Natural killer cell (primary cell): ENCODE measurements around the gene MAEA. TPM values are rescaled to one million over a fixed set of nuclear protein-coding genes. Genes with fewer than 3 reads are reported as not detected.
A peak's percentile ranks its signal among the peaks of the same experiment; 100 is the strongest.

Experiments used
- ATAC-seq, 3 donors: fragments of 150-1000 bp in 2 of 3; fragments of 200-7000 bp in 1 of 3; cut with Tn5 transposase; 1 replicate in 1 of 3; 2 replicates in 2 of 3; pipeline ENCODE4 v1.10.0; 2021; ENCODE audit warnings: mild to moderate bottlenecking in 2 of 3, moderate library complexity in 2 of 3
- DNase-seq, 2 donors: peaks; one replicate each; pipeline versions ENCODE4 v3.0.0 to v3.0.0-alpha.2; 2013 to 2021; ENCODE audit warnings: mixed read lengths in 1 of 2
- H3K27ac ChIP-seq: one replicate; pipeline ENCODE4 v1.5.1; 2013; ENCODE audit warnings: mild to moderate bottlenecking, low read length
- H3K27me3 ChIP-seq: one replicate; pipeline ENCODE4 v1.6.1; 2013; ENCODE audit warnings: low read length; ENCODE audit not compliant: control insufficient read depth, insufficient read depth
- H3K36me3 ChIP-seq: one replicate; pipeline ENCODE4 v1.6.1; 2013; ENCODE audit warnings: low read length; ENCODE audit not compliant: control insufficient read depth, insufficient read depth
- H3K4me1 ChIP-seq: one replicate; pipeline ENCODE4 v1.6.1; 2013; ENCODE audit warnings: low read length; ENCODE audit not compliant: control insufficient read depth, insufficient read depth
- H3K4me3 ChIP-seq: one replicate; pipeline ENCODE4 v1.5.1; 2013; ENCODE audit warnings: low read length
- H3K9me3 ChIP-seq: one replicate; pipeline ENCODE4 v1.6.1; 2013; ENCODE audit warnings: low read length; ENCODE audit not compliant: control insufficient read depth, insufficient read depth
- H3K27ac Mint-ChIP-seq, 2 donors: one replicate each; pipeline ENCODE4 v1.8.0; 2022; ENCODE audit warnings: mild to moderate bottlenecking in 2 of 2, mixed read lengths in 2 of 2, moderate library complexity in 1 of 2
- H3K27me3 Mint-ChIP-seq, 2 donors: one replicate each; pipeline ENCODE4 v1.8.0; 2022; ENCODE audit warnings: low read depth in 2 of 2, mixed read lengths in 2 of 2
- H3K36me3 Mint-ChIP-seq: one replicate; pipeline ENCODE4 v1.8.0; 2022; ENCODE audit warnings: mixed read lengths
- H3K4me1 Mint-ChIP-seq, 2 donors: one replicate each; pipeline ENCODE4 v1.8.0; 2022; ENCODE audit warnings: mixed read lengths in 2 of 2
- H3K4me3 Mint-ChIP-seq: one replicate; pipeline ENCODE4 v1.8.0; 2022; ENCODE audit warnings: mild to moderate bottlenecking, moderate library complexity, mixed read lengths
- H3K9me3 Mint-ChIP-seq, 2 donors: one replicate each; pipeline ENCODE4 v1.8.0; 2022; ENCODE audit warnings: mixed read lengths in 2 of 2
- CTCF ChIP-seq: fragments of 200-600 bp; IDR thresholded peaks from one replicate; pipeline ENCODE4 v1.8.0; 2022; ENCODE audit warnings: antibody characterized with exemption
- WGBS: methylation state at CpG from one replicate; pipeline ENCODE4 v1.1.7; 2013; ENCODE audit warnings: missing lambda C conversion rate; ENCODE audit not compliant: insufficient coverage; 5-methylcytosine and 5-hydroxymethylcytosine counted together
- intact Hi-C: fragments of 100-400 bp; cut with micrococcal nuclease; formaldehyde crosslinking; loops from one replicate; pipeline ENCODE4 v1.14.2; 2022
- total RNA-seq, 4 donors: library from RNA; stranded (reverse); fragments of 120-200 nt in 1 of 4; gene quantifications; one replicate each; pipeline versions ENCODE4 v1.2.3 to v1.2.4, GENCODE V29; 2013 to 2022

MAEA gene
- total RNA-seq, 3 donors from 2014 or later (not counting 1 experiment from before 2014, with no cell fraction given) = 63.5 to 89.2 (median 64.0) TPM

GRCh38 chr4:1367936-1368289, 78.2 kb downstream of the MAEA start:
- WGBS = 96% methylated on average over 10 of the region's 10 CpGs
- intact Hi-C loops = no loop called here
- no peaks in the 10 kb centered on the region for H3K4me1 ChIP-seq
- no peak for ATAC-seq
- Mint-ChIP-seq H3K9me3 (no peaks in the 10 kb centered on the region), H3K4me3 (no peak overlapping the region), H3K27ac (no peak overlapping the region), H3K27me3 (no peaks in the 10 kb centered on the region), H3K4me1 (peaks cover 2 to 3% of the 10 kb centered on the region in 2 donors), H3K36me3 (no peaks in the 10 kb centered on the region)
- no peak overlapping the region for H3K4me3 ChIP-seq
- H3K27me3 ChIP-seq = no peaks in the 10 kb centered on the region
- H3K27ac ChIP-seq = no peak overlapping the region
- peaks cover 9% of the 10 kb centered on the region for H3K36me3 ChIP-seq
- H3K9me3 ChIP-seq = no peaks in the 10 kb centered on the region
- no peak for DNase-seq
- TF ChIP-seq CTCF = no peak

GRCh38 chr4:1368421-1369090, 78.9 kb downstream of the MAEA start:
- no peaks in the 10 kb centered on the region for H3K36me3 Mint-ChIP-seq
- H3K4me1 Mint-ChIP-seq = peaks cover 4% of the 10 kb centered on the region in 2 donors
- intact Hi-C loops = no loop called here
- H3K27me3 ChIP-seq = no peaks in the 10 kb centered on the region
- H3K27ac Mint-ChIP-seq = no peak overlapping the region
- H3K36me3 ChIP-seq = peaks cover 9% of the 10 kb centered on the region
- TF ChIP-seq CTCF = no peak
- no peaks in the 10 kb centered on the region for H3K4me1 ChIP-seq
- WGBS = 96% methylated on average over 24 of the region's 24 CpGs
- DNase-seq (no peak), ATAC-seq (peak in 1 of 3 donors; percentile 18)
- H3K4me3 ChIP-seq = no peak overlapping the region
- no peaks in the 10 kb centered on the region for H3K9me3 ChIP-seq
- no peak overlapping the region for H3K4me3 Mint-ChIP-seq
- H3K9me3 Mint-ChIP-seq = no peaks in the 10 kb centered on the region
- no peak overlapping the region for H3K27ac ChIP-seq
- no peaks in the 10 kb centered on the region for H3K27me3 Mint-ChIP-seq

GRCh38 chr4:1369091-1369450, 79.4 kb downstream of the MAEA start:
- Mint-ChIP-seq H3K4me1 (peaks cover 4% of the 10 kb centered on the region in 2 donors), H3K27me3 (no peaks in the 10 kb centered on the region), H3K9me3 (no peaks in the 10 kb centered on the region), H3K4me3 (no peak overlapping the region), H3K27ac (no peak overlapping the region), H3K36me3 (no peaks in the 10 kb centered on the region)
- H3K4me1 ChIP-seq = no peaks in the 10 kb centered on the region
- ATAC-seq (no peak), DNase-seq (no peak)
- H3K9me3 ChIP-seq = no peaks in the 10 kb centered on the region
- no peak for TF ChIP-seq CTCF
- intact Hi-C loops = no loop called here
- WGBS = 86% methylated on average over 18 of the region's 18 CpGs
- peaks cover 9% of the 10 kb centered on the region for H3K36me3 ChIP-seq
- H3K27me3 ChIP-seq = no peaks in the 10 kb centered on the region
- H3K27ac ChIP-seq = no peak overlapping the region
- H3K4me3 ChIP-seq = no peak overlapping the region

- no peak for ATAC-seq
Observed at GRCh38 chr4:1369479-1370079, 79.9 kb downstream of the MAEA start.

More at GRCh38 chr4:1369479-1370079, 79.9 kb downstream of the MAEA start:
- Histone ChIP-seq H3K27me3 (no peaks in the 10 kb centered on the region), H3K4me3 (no peak overlapping the region), H3K9me3 (no peaks in the 10 kb centered on the region), H3K36me3 (peaks cover 9% of the 10 kb centered on the region), H3K27ac (no peak overlapping the region), H3K4me1 (no peaks in the 10 kb centered on the region)
- peaks cover 4% of the 10 kb centered on the region in 2 donors for H3K4me1 Mint-ChIP-seq
- H3K27ac Mint-ChIP-seq = no peak overlapping the region
- no peak for DNase-seq
- H3K9me3 Mint-ChIP-seq = no peaks in the 10 kb centered on the region
- 98% methylated on average over 22 of the region's 22 CpGs for WGBS
- H3K27me3 Mint-ChIP-seq = no peaks in the 10 kb centered on the region
- H3K36me3 Mint-ChIP-seq = no peaks in the 10 kb centered on the region
- no peak overlapping the region for H3K4me3 Mint-ChIP-seq
- intact Hi-C loops = no loop called here
- no peak for TF ChIP-seq CTCF
